Natural killer cell (primary cell): ENCODE results near the gene GZMM. TPM values are rescaled to one million over a fixed set of nuclear protein-coding genes. Genes with fewer than 3 reads are reported as not detected.

Experiments used
- ATAC-seq, 3 donors: fragments of 150-1000 bp in 2 of 3; fragments of 200-7000 bp in 1 of 3; cut with Tn5 transposase; 1 replicate in 1 of 3; 2 replicates in 2 of 3; pipeline ENCODE4 v1.10.0; 2021; ENCODE audit warnings: mild to moderate bottlenecking in 2 of 3, moderate library complexity in 2 of 3
- DNase-seq, 2 donors: peaks; one replicate each; pipeline versions ENCODE4 v3.0.0 to v3.0.0-alpha.2; 2013 to 2021; ENCODE audit warnings: mixed read lengths in 1 of 2
- H3K27ac ChIP-seq: one replicate; pipeline ENCODE4 v1.5.1; 2013; ENCODE audit warnings: mild to moderate bottlenecking, low read length
- H3K27me3 ChIP-seq: one replicate; pipeline ENCODE4 v1.6.1; 2013; ENCODE audit warnings: low read length; ENCODE audit not compliant: control insufficient read depth, insufficient read depth
- H3K36me3 ChIP-seq: one replicate; pipeline ENCODE4 v1.6.1; 2013; ENCODE audit warnings: low read length; ENCODE audit not compliant: control insufficient read depth, insufficient read depth
- H3K4me1 ChIP-seq: one replicate; pipeline ENCODE4 v1.6.1; 2013; ENCODE audit warnings: low read length; ENCODE audit not compliant: control insufficient read depth, insufficient read depth
- H3K4me3 ChIP-seq: one replicate; pipeline ENCODE4 v1.5.1; 2013; ENCODE audit warnings: low read length
- H3K9me3 ChIP-seq: one replicate; pipeline ENCODE4 v1.6.1; 2013; ENCODE audit warnings: low read length; ENCODE audit not compliant: control insufficient read depth, insufficient read depth
- H3K27ac Mint-ChIP-seq, 2 donors: one replicate each; pipeline ENCODE4 v1.8.0; 2022; ENCODE audit warnings: mild to moderate bottlenecking in 2 of 2, mixed read lengths in 2 of 2, moderate library complexity in 1 of 2
- H3K27me3 Mint-ChIP-seq, 2 donors: one replicate each; pipeline ENCODE4 v1.8.0; 2022; ENCODE audit warnings: low read depth in 2 of 2, mixed read lengths in 2 of 2
- H3K36me3 Mint-ChIP-seq: one replicate; pipeline ENCODE4 v1.8.0; 2022; ENCODE audit warnings: mixed read lengths
- H3K4me1 Mint-ChIP-seq, 2 donors: one replicate each; pipeline ENCODE4 v1.8.0; 2022; ENCODE audit warnings: mixed read lengths in 2 of 2
- H3K4me3 Mint-ChIP-seq: one replicate; pipeline ENCODE4 v1.8.0; 2022; ENCODE audit warnings: mild to moderate bottlenecking, moderate library complexity, mixed read lengths
- H3K9me3 Mint-ChIP-seq, 2 donors: one replicate each; pipeline ENCODE4 v1.8.0; 2022; ENCODE audit warnings: mixed read lengths in 2 of 2
- WGBS: methylation state at CpG from one replicate; pipeline ENCODE4 v1.1.7; 2013; ENCODE audit warnings: missing lambda C conversion rate; ENCODE audit not compliant: insufficient coverage; 5-methylcytosine and 5-hydroxymethylcytosine counted together
- intact Hi-C: fragments of 100-400 bp; cut with micrococcal nuclease; formaldehyde crosslinking; loops from one replicate; pipeline ENCODE4 v1.14.2; 2022
- total RNA-seq, 4 donors: library from RNA; stranded (reverse); fragments of 120-200 nt in 1 of 4; gene quantifications; one replicate each; pipeline versions ENCODE4 v1.2.3 to v1.2.4, GENCODE V29; 2013 to 2022
- TF ChIP-seq, protein P1 (sequence below): fragments of 200-600 bp; IDR thresholded peaks from one replicate; pipeline ENCODE4 v1.8.0; 2022; ENCODE audit warnings: antibody characterized with exemption

GZMM gene
- total RNA-seq, 3 donors from 2014 or later (not counting 1 experiment from before 2014, with no cell fraction given), result 186 to 286 (median 253) TPM

DNA sequence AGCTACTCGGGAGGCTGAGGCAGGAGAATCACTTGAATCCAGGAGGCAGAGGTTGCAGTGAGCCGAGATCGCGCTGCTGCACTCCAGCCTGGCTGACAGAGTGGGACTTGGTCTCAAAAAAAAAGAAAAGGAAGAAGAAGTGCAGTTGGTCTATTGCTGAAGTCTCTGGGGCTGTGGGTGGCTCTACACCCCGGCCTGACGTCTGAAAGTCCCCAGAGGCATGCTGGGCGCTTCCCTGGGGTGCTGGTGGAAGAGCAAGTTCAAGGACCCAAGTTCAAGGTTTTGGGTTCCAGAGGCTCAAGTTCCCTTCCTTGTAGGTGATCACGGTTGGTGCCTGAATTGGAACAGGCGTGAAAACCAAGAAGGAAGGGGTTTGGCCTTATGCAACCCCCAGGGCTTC lies 49.7 kb downstream of the GZMM start:
- no peaks in the 10 kb centered on the region for H3K36me3 ChIP-seq
- Mint-ChIP-seq H3K27me3 (peaks cover 0 to 4% of the 10 kb centered on the region in 2 donors), H3K4me3 (no peak overlapping the region), H3K9me3 (no peaks in the 10 kb centered on the region), H3K27ac (no peak overlapping the region), H3K4me1 (peaks cover 0 to 6% of the 10 kb centered on the region in 2 donors), H3K36me3 (no peaks in the 10 kb centered on the region)
- TF ChIP-seq, protein P1, sequence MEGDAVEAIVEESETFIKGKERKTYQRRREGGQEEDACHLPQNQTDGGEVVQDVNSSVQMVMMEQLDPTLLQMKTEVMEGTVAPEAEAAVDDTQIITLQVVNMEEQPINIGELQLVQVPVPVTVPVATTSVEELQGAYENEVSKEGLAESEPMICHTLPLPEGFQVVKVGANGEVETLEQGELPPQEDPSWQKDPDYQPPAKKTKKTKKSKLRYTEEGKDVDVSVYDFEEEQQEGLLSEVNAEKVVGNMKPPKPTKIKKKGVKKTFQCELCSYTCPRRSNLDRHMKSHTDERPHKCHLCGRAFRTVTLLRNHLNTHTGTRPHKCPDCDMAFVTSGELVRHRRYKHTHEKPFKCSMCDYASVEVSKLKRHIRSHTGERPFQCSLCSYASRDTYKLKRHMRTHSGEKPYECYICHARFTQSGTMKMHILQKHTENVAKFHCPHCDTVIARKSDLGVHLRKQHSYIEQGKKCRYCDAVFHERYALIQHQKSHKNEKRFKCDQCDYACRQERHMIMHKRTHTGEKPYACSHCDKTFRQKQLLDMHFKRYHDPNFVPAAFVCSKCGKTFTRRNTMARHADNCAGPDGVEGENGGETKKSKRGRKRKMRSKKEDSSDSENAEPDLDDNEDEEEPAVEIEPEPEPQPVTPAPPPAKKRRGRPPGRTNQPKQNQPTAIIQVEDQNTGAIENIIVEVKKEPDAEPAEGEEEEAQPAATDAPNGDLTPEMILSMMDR, result no peak
- intact Hi-C loops, result no loop called here
- peaks cover 15% of the 10 kb centered on the region for H3K4me1 ChIP-seq
- no peak overlapping the region for H3K4me3 ChIP-seq
- DNase-seq, result no peak
- no peak overlapping the region for H3K27ac ChIP-seq
- 52% methylated on average over 9 of the region's 9 CpGs for WGBS
- H3K9me3 ChIP-seq, result no peaks in the 10 kb centered on the region
- peaks cover 19% of the 10 kb centered on the region for H3K27me3 ChIP-seq
- no peak for ATAC-seq

DNA sequence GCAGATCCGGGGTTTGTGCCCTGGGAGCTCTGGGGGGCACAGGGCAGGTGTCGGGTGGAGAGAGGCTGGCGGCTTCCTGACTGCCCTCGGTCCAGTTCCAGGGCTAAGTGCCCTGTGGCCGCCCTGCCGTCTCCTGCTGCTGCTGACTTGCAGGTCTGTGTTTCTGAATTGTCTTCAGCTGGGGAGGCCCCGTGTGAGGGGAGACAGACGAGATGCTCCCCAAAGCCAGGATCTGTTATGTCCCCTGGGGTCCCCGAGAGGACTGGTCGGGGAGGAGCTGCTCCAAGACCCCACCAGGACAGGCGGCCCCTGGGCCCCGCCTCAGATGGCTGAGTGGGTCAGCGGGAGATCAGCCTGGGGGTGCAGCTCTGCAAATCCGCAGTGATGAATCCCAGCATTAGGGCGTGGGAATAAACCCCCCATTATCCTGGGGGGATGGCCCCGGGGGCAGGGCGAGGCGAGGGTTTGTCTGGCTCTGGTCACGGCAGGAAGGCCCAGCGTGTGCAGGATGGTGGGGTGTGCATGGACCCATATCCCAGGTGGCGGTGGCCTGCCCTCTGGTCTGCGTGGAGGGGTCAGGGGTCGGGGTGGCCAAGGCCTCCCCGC lies 50.5 kb downstream of the GZMM start:
- no peak for DNase-seq
- H3K27ac Mint-ChIP-seq, result no peak overlapping the region

DNA sequence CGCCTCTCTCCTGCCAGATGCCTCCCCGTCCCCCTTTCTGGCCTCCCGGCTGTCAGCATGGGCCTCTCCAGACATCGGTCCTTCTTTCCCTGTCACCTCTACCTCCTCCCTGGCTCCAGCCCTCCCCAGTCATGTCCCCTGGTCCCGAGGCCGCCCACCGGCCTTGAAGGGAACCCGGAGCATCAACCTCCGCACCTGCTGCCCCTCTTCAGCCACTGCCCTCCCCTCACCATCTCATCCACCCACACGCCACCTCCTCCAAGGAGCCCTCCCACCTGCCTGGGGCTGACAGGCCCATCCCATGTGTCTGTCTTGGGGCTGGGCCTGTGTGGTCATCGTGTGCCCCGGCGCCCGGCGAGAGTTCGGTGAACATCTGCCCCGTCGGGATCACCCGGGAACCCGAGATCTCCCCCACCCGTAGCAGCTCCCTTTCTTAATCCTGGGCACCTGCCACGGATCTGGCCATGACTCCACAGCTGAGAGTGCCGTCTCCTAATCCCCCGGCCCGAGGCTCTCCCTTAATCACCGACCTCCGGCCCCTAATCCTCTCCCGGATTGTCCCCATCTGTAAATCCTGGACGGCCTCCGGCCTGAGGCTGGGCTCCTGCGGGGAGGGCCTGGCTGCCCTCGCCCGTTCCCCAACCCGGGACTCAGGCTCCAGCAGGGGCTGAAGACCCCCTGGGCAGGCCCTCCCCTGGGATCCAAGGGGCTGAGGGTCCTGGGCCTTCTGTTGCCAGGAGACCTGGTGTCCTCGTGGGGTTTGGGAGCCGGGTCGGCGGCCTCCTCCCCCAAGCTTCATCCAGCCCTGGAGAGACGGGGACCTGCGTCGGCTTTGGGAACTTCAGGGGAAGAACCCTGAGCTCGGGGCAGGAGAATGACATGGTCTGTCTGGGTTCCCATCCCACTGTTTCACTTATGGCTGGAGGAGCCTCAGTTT lies 51.7 kb downstream of the GZMM start:
- no peak for ATAC-seq

More for the DNA sequence above, 50.5 kb downstream of the GZMM start:
- no peaks in the 10 kb centered on the region for H3K9me3 ChIP-seq
- H3K9me3 Mint-ChIP-seq, result no peaks in the 10 kb centered on the region
- H3K27me3 Mint-ChIP-seq, result peaks cover 0 to 4% of the 10 kb centered on the region in 2 donors
- H3K4me3 Mint-ChIP-seq, result no peak overlapping the region
- no peak overlapping the region for H3K27ac ChIP-seq
- TF ChIP-seq, protein P1, result no peak
- 72% methylated on average over 24 of the region's 24 CpGs for WGBS
- no peak overlapping the region for H3K4me3 ChIP-seq
- H3K4me1 ChIP-seq, result peaks cover 6% of the 10 kb centered on the region
- H3K4me1 Mint-ChIP-seq, result peaks cover 0 to 6% of the 10 kb centered on the region in 2 donors
- intact Hi-C loops, result no loop called here
- H3K36me3 Mint-ChIP-seq, result no peaks in the 10 kb centered on the region
- H3K27me3 ChIP-seq, result peaks cover 12% of the 10 kb centered on the region
- H3K36me3 ChIP-seq, result no peaks in the 10 kb centered on the region
- no peak for ATAC-seq

More for the DNA sequence above, 51.7 kb downstream of the GZMM start:
- Mint-ChIP-seq H3K4me3 (no peak overlapping the region), H3K36me3 (no peaks in the 10 kb centered on the region), H3K27me3 (peaks cover 0 to 4% of the 10 kb centered on the region in 2 donors), H3K9me3 (no peaks in the 10 kb centered on the region), H3K27ac (no peak overlapping the region), H3K4me1 (peaks cover 0 to 6% of the 10 kb centered on the region in 2 donors)
- TF ChIP-seq, protein P1, result no peak
- intact Hi-C loops, result no loop called here
- WGBS, result 85% methylated on average over 42 of the region's 42 CpGs
- Histone ChIP-seq H3K9me3 (no peaks in the 10 kb centered on the region), H3K27ac (no peak overlapping the region), H3K27me3 (peaks cover 12% of the 10 kb centered on the region), H3K4me3 (no peak overlapping the region), H3K4me1 (peaks cover 5% of the 10 kb centered on the region), H3K36me3 (no peaks in the 10 kb centered on the region)
- DNase-seq, result no peak
